NCI-H460 (cell line): ENCODE measurements around the gene ANP32B. TPM values are rescaled to one million over a fixed set of nuclear protein-coding genes. Genes with fewer than 3 reads are reported as not detected.
A peak's percentile ranks its signal among the peaks of the same experiment; 100 is the strongest.
"Not testable (repeated sequence)": the region's sequence is repeated elsewhere in the genome, so short reads cannot be mapped to it uniquely, and the experiment has no call there.

Experiments
- DNase-seq: peaks from one replicate; pipeline ENCODE4 v3.0.0-alpha.2; 2016; ENCODE audit warnings: low read depth; ENCODE audit errors: extremely low read depth
- polyA plus RNA-seq: library from polyadenylated mRNA; depleted of rRNA; stranded (reverse); fragments of >200 nt; gene quantifications from 2 replicates; pipeline ENCODE4 v1.2.3, GENCODE V29; 2014; cell fraction: nucleus; rRNA removed
- total RNA-seq: library from RNA; depleted of rRNA; stranded (reverse); fragments of >200 nt; shearing (Covaris generic); gene quantifications from 2 replicates; pipeline ENCODE4 v1.2.3, GENCODE V29; 2014; rRNA removed

ANP32B gene
- 34.6 and 72.5 TPM in 2 replicates for total RNA-seq
- polyA plus RNA-seq = 15.5 and 18.4 TPM in 2 replicates

DNA sequence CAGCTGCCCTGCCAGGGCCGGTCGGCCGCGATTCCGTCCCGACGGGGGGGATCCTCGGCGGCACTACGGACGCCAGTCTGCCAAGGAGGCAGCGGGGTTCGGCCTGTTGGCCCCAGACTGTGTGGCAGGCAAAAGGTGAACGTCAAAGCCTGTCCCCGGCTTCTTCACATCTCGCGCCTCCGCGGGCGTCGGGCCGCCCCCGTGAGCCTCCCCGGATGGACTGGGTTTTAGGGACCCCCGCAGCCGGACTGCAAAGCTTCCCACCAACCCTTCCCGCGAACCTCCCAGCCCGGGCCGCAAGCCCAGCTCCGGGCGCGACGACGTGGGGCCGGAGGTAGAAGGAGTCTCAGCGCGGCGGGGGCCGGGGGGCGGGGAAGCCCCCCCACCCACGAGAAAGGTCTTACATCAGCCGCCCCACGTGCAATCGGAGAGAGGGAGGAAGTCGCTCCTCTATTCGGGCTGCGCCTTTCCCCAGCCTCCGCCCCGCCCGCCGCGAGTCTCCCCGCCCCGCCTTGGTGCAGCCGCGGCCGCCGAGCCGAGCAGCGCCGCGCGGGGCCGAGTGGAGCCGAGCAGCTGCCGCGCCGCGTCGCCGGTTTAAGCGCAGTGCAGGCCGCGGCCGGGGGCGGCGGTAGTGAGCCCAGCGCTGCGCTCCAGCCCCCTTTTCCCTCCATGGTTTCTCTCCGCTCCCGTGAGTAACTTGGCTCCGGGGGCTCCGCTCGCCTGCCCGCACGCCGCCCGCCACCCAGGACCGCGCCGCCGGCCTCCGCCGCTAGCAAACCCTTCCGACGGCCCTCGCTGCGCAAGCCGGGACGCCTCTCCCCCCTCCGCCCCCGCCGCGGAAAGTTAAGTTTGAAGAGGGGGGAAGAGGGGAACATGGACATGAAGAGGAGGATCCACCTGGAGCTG is at the start of gene ANP32B:
Gene ANP32B (plus strand): TSS at position 659 of the 906 bp plus-strand sequence. CDS start 215 bp downstream, at position 874.
- DNase-seq = peak; percentile 91

DNA sequence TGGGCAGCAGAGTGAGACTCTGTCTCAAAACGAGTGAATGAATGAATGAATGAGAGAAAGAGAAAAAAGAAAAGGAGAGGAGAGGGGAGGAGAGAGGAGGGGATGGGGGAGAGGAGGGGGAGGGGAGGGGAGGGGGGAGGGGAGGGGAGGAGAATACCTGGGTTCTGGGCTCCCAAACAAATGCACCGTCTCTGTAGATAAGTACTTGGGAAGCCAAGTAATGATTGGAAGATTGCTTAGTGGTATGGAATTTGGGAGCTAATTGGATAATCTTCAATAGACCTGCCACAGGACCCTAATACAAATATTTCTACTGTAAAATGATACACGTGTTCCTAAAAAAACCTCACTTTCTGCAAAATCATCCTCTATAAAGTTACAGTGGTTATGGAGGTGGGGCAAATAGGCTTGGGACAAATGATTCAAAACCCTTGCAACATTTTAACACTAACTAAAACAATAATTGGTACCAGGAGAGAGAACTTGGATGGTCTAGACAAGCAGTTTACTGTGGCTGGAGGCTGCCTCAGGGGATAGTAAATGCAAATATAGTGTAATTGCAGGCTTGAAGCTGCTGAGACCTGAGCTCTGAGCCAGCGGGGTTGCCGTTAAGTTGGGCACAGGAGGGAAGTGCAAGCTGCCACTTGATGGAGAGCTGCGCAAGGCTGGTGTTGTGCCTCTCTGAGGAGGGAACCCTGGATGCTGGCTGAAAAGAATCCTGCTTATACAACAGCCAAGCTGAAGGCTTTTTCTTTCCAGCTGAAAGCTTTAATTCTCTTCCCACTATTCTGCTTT is 48.6 kb upstream of the ANP32B start:
- no peak for DNase-seq

DNA sequence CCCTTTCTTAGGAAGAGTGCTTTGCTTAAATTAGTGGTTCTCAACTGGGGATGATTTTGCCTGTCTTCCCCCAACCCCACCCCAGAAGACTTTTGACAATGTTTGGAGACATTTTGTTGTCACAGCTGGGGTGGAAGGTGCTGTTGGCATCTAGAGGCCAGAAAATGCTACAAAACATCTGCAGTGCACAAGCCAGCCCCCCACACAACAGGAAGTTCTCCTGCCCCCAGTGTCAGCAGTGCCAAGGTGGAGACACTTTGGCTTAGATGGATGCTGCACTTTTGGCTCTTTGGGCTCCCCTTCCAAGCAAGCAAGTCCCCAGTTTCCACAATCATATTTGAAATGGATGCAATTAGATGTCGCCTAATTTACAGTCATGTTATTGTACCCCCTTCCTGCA is 47.9 kb upstream of the ANP32B start:
- no peak for DNase-seq

DNA sequence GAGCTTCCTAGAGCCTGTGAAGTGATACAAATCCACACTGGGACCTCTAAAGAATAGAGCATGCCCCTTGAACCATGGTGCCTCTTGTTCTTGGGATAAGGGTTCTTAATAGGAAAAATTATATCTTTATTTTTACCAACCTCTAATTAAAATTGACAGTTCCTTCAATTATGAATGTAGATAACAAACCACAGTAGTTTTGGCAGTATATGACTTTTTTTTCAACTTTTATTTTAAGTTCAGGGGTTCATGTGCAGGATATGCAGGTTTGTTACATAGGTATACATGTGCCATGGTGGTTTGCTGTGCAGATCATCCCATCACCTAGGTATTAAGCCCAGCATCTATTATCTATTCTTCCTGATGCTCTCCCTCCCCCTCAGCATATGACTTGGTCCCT is 46.1 kb upstream of the ANP32B start:
- DNase-seq = no peak

DNA sequence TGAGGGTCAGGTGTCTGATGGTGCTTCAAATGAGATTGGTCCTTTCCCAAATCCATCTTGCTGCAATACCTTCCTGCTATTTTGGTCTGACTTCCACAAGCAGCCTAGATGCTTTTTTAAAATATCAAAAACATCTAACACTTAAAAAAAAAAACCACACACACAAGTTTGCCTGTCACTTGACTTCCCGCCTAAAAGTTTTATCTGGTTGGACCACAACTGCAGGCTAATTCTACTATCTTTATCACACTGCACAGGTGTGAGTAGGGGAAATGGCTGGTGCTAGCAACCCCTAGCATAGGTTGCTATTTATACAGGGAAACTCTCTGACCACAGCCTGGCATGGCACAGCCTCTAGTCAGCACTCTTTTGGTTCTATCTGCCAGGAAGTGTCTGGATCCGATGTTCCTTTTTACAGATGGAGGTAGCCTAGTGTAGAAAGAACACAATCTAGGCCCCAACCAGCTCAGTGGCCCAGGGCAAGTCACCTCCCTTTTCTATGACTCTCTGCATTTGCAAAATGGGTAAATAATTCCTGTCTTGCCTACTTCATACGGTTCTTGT is 45.0 kb upstream of the ANP32B start, which contains the start of gene HEMGN:
Gene HEMGN (minus strand): TSS at position 92 of the 564 bp plus-strand sequence. CDS start 36 bp downstream, at position 56.
- DNase-seq = no peak

DNA sequence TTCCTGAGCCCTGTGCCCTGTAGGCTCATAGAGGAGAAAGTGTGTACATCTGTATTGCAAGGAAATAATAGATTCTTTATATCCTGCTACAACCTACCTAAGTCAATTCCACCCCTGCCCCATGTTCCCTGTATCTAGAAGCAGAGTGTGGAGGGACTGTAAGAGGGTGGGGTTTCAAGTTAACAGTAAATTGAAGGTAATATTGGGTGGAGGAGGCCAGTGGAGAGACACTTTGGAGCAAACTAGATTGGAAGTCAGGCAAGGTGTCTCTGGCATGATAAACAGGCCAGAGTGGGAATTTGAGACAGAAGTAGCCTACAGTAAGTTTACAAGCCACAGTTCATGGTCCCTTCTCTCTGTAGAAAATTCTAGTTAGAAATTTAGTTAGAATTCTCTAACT is 42.9 kb upstream of the ANP32B start:
- no peak for DNase-seq

DNA sequence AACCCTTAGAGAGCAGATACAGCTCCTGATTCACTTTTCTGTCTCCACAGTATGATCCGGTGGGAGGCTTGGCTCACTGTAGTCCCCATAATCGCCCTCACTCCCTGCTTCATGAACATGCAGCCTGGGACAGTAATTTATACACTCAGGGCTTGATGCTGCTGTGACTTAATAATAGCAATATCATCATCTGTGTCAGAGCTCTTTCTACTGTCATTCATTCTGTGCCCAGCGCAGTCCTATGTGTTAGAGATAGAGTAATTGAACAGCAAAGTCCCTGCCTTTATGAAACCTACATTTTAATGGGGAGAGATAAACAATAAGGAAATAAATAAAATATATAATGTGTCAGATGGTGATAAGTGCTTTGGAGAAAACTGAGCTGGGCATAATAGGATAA is 42.4 kb upstream of the ANP32B start:
- no peak for DNase-seq

DNA sequence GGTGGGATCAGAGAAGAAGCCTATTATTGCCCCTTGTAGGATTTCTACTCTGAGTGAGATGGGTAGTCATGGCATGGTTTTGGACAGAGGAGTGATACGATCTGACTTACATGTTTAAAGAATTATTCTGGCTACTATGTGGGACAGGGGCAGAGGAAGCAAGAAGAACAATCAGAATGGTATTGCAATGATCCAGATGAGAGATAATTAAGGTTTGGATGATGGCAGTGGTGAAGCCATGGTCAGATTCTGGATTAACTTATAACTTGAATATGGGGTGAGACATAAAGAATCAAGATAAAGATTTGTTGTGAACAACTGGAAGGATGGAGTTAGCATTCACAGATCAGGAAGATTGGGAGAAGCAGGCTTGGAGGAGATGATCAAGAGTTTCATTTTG is 41.8 kb upstream of the ANP32B start:
- DNase-seq = no peak

DNA sequence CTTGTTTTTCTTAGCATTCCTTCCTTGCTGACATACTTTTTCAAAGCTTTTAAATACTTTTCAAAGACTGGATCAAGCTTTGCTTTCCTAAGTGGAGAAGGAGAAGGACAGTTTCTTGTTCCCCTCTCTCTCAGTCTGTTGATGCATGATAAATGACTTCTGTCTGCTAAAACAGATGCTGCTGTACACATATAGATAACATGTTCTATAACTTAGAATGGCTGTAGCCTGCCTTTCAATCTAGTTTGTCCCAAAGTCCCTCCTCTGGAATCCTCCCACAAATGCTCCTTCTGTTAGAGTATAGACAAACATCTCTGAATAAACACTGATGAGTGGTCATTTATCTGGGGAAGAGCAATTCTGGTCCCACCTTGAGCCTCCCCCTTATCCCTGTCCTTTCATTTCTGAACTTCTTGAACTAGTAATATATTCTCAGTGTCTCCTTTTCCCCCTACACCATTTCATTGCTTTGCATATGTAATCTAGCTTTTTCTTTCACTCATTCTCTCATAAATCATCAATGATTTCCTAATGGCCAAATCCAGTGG is 39.8 kb upstream of the ANP32B start:
- no peak for DNase-seq

- no peak for DNase-seq
Observed at GRCh38 chr9:97944612-97945011, 38.5 kb upstream of the ANP32B start.

DNA sequence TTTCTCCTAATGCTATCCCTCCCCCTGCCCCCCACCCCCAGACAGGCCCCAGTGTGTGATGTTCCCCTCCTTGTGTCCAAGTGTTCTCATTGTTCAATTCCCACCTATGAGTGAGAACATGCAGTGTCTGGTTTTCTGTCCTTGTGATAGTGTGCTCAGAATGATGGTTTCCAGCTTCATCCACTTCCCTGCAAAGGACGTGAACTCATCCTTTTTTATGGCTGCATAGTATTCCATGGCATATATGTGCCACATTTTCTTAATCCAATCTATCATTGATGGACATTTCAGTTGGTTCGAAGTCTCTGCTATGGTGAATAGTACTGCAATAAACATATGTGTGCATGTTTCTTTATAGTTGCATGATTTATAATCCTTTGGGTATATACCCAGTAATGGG is 37.7 kb upstream of the ANP32B start:
- DNase-seq = not testable (repeated sequence)

GRCh38 chr9:97947094-97947493 is 36.0 kb upstream of the ANP32B start:
- DNase-seq = not testable (repeated sequence)

DNA sequence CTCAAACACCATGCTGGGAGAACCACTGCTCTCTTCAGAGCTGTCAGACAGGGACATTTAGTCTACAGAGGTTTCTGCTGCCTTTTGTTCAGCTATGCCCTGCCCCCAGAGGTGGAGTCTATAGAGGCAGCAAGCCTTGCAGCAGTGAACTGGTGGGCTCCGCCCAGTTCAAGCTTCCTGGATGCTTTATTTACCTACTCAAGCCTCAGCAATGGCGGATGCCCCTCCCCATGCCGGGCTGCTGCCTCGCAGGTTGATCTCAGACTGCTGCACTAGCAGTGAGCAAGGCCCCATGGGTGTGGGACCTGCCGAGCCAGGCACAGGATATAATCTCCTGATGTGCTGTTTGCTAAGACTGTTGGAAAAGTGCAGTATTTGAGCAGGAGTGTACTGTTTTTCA is 32.3 kb upstream of the ANP32B start:
- peak; percentile 7 for DNase-seq

- DNase-seq = peak; percentile 38
Observed at GRCh38 chr9:97954550-97954989, 28.6 kb upstream of the ANP32B start.

GRCh38 chr9:97956331-97956730 is 26.8 kb upstream of the ANP32B start:
- DNase-seq = no peak

GRCh38 chr9:97958812-97959511 is 24.2 kb upstream of the ANP32B start:
- DNase-seq = peak; percentile 35

GRCh38 chr9:97959585-97959984 is 23.6 kb upstream of the ANP32B start:
- DNase-seq = no peak

DNA sequence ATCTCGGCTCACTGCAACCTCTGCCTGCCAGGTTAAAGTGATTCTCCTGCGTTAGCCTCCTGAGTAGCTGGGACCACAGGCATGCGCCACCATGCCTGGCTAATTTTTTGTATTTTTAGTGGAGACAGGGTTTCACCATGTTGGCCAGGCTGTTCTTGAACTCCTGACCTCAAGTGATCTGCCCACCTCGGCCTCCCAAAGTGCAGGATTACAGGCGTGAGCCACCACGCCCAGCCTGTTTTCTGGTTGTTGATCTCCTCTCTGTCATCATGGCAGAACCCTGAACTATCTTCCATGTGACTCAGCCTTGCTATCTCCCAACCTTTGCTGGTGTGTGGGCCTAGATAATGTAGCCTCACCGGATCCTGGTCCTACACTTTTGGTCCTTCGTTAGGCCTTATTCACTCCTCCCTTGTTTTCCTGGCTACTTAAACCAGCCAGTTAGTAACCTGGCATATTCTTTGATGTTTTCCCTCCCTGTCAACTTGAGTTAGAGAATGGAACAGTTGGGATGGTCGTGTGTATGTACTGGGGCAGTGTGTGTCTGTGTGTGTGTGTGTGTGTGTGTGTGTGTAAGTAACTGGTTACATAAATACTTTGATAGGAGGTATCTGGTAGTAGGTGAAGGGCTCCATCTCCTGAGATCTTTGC is 22.3 kb upstream of the ANP32B start:
- not testable (repeated sequence) for DNase-seq

DNA sequence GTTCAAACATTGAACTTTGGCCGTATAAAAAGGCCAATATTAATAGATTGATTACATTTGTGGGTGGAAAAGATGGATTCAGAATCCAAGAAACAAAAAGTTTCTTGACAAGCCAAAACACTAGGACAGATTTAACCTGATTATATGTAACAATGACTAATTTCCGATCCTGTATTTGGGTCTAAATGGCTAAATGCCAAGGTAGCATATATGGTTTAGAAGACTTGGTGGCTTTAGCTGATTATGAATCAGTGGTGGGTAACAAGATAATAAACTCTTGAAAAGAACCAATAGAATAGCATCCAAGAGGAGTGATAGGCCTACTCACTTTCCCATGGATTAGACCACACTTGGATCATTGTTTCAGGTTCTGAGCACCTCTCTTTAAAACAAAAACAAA is 21.8 kb upstream of the ANP32B start:
- no peak for DNase-seq

DNA sequence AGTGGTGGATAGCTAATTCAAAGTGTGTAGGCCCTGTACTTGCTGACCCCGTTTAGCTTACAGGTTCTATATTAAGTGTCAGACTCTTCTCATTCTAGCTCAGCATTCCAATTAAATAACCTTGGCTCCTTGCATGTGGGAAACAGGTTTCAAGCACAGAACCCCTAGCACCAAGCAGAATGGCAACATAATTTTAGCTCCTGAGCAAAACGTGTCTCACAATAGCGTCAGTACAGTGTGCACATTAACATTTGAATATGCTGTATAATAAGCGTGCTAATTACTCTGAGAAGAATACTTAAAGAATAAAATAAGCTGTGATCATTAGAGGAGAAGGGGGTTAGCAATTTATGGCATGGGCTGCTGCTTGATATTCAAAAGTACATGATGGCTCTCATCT is 21.0 kb upstream of the ANP32B start:
- no peak for DNase-seq
